Measurements from ENCODE around the gene MYOG.

MYOG gene

DNA sequence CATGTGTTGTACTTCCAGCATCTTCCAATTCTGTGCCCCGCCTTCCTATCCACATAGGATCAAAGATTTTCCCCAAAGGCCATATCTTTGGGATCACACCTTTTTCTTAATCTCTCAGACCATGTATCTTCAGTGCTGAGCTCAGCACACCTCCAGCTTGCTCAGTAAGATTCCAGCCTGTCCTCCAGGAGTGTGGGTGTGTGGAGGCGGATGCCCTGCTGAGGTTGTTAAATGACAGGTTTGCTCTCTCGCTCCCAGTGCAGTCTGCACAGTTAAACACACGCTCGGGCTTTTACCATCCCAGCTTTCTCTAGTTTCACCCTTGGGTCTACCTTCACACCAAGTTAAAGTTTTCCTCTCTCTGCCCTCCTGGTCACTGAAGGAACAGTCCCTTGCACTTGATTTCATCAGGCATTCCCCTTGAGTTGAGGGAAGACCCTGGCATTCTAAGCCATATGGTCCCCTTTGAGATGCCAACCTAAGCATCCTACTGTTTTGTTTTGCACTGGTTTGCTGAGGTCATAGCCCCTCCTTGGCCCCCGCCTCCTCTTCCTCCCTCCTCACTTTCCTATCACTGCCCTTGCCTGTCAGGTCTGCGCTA is 13.7 kb downstream of the MYOG start:
- DNase-seq (ENCODE audit: low read depth in 2 of 2) = no peak

DNA sequence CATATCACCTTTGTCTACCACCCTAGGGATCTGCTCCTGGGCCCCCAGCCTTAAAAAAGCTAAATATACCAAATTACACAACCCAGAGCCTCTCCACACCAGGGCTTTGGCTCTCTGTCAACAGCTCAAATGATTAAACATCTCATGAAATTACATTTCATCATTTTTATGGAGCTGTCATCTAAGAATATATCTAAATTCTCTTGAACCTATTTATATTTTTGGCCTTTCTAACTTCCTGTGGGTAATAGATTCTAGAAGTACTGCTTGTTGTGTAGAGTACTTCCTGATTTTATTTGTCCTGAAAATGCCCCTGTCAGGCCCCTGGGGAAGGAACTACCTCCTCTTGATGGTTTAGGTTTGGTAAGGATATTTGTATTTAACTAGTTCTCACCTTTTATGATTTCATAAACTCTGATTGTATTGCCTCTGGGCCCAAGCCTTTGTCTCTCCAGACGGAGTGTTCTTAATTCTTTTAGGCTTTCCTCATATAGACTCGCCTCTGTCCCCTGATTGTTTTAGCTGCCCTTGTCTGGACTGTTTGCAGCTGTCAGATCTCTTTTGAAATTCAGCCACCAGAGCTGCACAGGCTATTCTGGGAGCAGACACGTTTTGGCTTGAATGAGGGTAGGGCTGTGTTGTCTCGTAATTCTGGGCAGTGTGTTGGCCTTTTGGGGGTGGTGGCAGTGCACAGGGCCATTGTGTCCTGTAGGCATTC is 16.6 kb downstream of the MYOG start:
- no peak for DNase-seq (ENCODE audit: low read depth in 2 of 2)

DNA sequence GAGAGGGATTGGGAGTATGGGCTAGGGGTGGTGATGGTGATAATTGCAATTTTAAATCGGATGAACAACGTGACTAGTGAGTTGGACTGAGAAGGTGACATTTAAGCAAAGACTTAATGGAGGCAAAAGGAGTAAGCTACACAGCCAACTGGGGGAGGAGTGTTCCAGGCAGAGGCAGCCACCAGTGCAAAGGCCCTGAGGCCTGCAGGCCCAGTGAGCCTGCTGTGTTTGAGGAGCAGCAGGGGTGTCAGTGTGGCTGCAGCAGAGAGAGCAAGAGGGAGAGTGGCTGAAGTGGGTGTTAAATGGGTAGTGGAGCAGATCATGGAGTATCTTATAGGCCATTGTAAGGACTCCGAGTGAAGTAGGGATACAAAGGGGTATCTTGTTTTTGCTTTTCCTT is 18.8 kb downstream of the MYOG start:
- no peak for DNase-seq (ENCODE audit: low read depth in 2 of 2)

DNA sequence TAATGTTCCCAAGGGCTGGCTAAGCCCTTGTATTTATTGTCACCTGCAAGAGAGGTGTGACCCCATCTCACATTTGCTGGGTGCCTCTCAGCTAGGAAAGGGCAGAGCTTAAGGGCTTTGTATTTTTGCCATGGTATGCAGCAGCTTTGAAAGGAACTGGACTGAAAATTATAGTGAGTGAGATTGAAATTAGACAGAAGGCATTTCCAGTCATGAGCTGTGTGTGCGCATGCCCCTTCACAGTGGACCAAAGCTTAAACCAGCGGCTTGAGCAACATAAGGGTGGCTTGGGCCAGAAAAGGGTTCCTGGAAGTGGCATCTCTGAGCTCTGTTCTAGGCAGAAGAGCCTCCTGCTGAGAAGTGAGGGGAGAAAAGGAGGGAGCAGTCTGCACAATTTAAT is 19.8 kb downstream of the MYOG start:
- DNase-seq (ENCODE audit: low read depth in 2 of 2) = no peak

- no peak for DNase-seq (ENCODE audit: low read depth in 2 of 2)
Observed at GRCh38 chr1:203065191-203065590, 20.6 kb downstream of the MYOG start.

GRCh38 chr1:203063287-203063686 is 22.5 kb downstream of the MYOG start:
- DNase-seq (ENCODE audit: low read depth in 2 of 2) = no peak

- DNase-seq (ENCODE audit: low read depth in 2 of 2) = no peak
Observed at GRCh38 chr1:203060115-203060514, 25.7 kb downstream of the MYOG start.

DNA sequence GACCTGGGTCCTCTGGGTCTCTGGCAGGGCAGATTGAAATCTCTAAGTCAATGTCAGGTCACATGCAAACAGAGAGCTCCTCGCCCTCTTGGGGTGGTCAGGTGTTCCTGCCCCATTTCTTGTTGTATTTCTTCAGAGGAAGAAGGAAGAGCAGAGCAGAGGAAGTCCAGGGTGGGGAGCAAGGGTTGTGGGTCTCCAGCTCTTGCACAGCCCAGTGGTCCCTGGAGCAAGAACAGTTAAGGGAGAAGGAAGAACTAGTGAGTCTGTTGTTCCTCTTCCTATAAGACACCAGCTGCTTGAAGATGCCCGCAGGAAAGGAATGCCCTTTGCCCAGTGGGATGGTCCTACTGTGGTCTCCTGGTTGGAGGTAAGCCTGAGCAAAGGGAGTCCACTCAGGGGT is 26.3 kb downstream of the MYOG start:
- DNase-seq (ENCODE audit: low read depth in 2 of 2) = no peak

GRCh38 chr1:203058676-203058935 is 27.2 kb downstream of the MYOG start:
- DNase-seq (ENCODE audit: low read depth in 2 of 2) = no peak

- no peak for DNase-seq (ENCODE audit: low read depth in 2 of 2)
Observed at GRCh38 chr1:203057911-203058675, 27.7 kb downstream of the MYOG start.

- no peak for DNase-seq (ENCODE audit: low read depth in 2 of 2)
Observed at GRCh38 chr1:203056516-203056915, 29.3 kb downstream of the MYOG start.

GRCh38 chr1:203056012-203056411 is 29.8 kb downstream of the MYOG start:
- DNase-seq (ENCODE audit: low read depth in 2 of 2) = no peak

DNA sequence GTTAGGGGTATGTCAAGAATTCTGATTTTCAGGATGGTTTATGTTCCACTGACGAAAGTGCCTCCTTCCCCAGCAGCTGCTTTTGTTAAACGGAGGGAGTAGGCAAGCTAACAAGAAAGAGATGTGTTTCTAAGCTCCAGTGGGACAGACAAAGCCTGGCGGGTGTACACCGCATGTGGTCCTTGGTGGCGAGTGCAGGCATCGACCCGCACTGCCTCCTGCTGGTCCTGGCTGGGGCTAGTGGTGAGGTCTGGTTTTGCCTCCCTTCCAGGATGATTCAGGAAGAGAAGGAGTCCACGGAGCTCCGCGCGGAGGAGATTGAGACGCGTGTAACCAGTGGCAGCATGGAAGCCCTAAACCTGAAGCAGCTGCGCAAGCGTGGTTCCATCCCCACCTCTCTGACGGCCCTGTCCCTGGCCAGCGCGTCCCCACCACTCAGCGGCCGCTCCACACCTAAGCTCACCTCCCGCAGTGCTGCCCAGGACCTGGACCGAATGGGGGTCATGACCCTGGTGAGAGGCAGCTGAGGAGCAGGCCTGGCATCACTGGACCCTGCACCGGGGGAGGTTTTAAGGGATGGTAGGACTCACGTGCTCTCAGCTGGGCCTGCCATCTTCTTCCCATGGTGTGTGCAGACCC is 30.5 kb downstream of the MYOG start:
- no peak for DNase-seq (ENCODE audit: low read depth in 2 of 2)

DNA sequence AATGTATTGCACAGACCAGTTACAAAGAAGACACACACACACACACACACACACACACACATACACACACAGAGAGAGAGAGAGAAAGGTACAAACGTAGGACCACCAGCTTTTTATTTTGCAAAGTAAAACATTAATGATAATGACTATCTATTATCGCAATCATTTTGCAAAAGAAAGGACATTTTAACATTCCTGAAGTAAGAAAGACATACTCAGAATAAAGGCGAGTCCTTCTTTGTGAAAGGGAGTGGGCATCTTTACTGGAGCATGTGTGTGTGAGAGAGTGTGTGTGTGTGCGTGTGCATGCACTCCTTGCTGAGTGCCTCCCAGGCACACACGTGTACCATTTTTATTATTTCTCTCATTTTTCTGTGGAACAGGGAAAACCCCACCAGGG is 31.2 kb downstream of the MYOG start:
- DNase-seq (ENCODE audit: low read depth in 2 of 2) = no peak

GRCh38 chr1:203054184-203054583 is 31.6 kb downstream of the MYOG start:
- no peak for DNase-seq (ENCODE audit: low read depth in 2 of 2)

DNA sequence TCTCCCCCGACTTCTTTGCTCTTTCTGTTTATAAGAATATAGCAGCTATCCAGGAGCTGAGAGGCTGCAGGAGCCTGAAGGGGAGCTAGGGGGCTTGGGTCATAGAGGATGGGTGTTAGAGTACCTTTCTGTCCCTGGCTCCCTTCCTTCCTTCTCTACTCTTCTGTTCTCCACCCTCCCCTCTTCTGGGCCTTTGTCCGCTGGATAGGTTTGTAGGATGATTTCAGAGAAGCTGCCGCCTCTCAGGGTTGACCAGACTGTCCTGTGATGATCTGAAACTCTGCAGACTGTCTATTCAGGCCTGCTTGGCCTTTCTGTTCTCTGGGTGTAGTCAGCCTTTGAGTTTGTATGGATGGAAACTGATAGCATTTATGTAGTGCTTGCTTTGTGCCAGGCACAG is 33.2 kb downstream of the MYOG start:
- no peak for DNase-seq (ENCODE audit: low read depth in 2 of 2)

- no peak for DNase-seq (ENCODE audit: low read depth in 2 of 2)
Observed at GRCh38 chr1:203051841-203052324, 33.9 kb downstream of the MYOG start.

DNA sequence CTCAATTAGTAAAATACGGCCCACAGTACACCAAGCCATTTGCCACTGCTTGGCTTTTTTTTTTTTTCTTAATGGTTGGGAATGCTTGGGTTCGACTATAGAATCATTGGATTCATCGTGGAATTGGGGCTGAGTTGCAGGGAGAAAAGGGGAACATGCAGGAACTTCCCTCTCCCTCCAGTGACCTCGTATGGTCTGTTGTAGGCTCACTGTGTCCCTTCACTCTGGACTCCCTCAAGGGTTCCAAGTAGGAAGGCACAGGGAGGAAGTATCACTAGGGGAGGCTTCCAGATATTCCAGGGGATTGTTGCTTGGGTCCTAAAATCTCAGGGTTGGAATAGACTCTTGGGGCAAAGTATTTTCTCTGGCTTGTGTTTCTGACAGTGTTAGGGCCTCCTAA is 35.0 kb downstream of the MYOG start:
- DNase-seq (ENCODE audit: low read depth in 2 of 2) = no peak

- no peak for DNase-seq (ENCODE audit: low read depth in 2 of 2)
Observed at GRCh38 chr1:203049576-203050180, 36.1 kb downstream of the MYOG start.

DNA sequence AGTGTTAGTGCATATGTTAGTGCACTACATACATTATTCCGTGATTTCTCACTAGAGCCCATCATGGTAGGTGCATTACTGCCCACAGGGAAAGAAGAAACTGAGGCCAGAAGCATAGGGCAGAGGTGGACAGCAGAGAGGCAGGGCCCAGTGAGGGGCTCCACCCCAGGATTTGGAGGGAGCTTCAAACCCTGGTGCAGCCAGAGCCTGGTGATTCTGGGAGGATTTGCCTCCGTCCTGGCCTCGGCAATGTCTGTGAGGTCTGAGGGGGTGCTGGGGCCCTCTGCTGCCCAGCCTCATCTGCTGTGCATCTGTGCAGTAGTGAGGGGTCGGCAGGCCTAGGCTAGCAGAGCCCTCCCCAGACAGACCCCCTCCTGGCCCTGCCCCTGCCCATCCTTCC is 36.7 kb downstream of the MYOG start:
- no peak for DNase-seq (ENCODE audit: low read depth in 2 of 2)

- no peak for DNase-seq (ENCODE audit: low read depth in 2 of 2)
Observed at GRCh38 chr1:203048555-203049051, 37.2 kb downstream of the MYOG start.

DNA sequence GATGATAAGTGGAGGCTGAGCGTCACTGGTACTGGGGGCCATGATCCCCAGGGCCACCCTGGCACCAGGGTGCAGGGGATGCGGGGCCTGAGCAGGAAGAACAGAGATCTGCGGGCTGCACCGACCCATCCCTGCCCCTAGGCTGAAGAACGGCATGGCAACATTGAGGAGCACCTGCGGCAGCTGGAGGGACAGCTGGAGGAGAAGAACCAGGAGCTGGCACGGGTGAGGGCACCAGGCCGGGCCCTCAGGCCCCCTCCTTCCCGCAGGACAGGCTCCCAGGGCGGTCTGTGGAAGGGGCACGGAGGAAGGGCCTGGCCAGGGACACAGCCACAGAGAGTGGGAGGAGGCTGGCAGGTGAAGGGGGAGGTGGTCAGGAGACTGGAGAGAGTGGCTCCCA is 37.7 kb downstream of the MYOG start:
- no peak for DNase-seq (ENCODE audit: low read depth in 2 of 2)
